Measurements from ENCODE around the gene ARHGAP22. TPM values are rescaled to one million over a fixed set of nuclear protein-coding genes. Genes with fewer than 3 reads are reported as not detected.

The ARHGAP22 gene
- total and polyA plus RNA-seq, 2 experiments from 2014 or later, result 41.9 to 44.4 TPM

DNA sequence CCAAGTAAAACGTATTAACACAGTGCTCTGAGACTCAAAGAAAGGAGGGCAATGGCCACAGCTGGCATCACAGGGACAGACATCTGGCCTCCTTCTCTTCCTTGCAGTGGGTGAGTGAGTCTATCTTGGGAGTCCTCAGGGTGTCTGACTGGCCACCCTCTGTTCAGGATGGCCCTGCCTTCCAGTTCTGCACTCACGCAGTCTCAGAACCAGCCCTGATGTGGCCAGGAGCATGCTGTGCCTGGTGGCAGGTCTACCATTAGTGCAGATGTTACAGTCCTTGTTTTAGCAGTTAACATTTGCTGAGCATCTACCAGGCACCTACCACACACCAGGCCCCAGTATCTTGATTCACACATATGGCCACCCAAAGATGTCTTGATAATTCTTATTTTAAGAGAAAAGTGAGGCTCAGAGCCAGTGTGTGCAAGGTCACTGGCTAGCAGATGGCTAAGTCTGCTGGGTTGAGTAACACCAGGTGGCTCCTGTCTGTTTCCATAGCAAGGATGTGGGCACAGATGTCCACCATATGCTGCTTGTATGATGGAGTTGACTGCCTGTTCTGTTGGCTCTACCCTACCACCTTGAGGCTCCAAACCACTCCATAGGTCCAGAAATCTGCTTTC is 23.2 kb upstream of the ARHGAP22 start:
- no peaks in the 10 kb centered on the region for H3K27me3 ChIP-seq (replicated peaks; ENCODE audit: insufficient read depth)
- H2AFZ ChIP-seq, result no peak overlapping the region
- DNase-seq, result no peak
- no peak overlapping the region for H3K4me2 ChIP-seq (ENCODE audit: unreplicated experiment)
- no peaks in the 10 kb centered on the region for H4K20me1 ChIP-seq (ENCODE audit: insufficient read depth)
- no peak overlapping the region for H3K4me3 ChIP-seq
- H3K79me2 ChIP-seq (ENCODE audit: insufficient read depth), result peaks cover 4% of the 10 kb centered on the region; the same call in 1 of the 2 replicates
- H3K36me3 ChIP-seq (ENCODE audit: low read depth), result no peaks in the 10 kb centered on the region
- no peak overlapping the region for H3K9ac ChIP-seq
- in situ Hi-C loops (cut with MboI), result no loop called here
- peaks cover 35% of the 10 kb centered on the region for H3K4me1 ChIP-seq (ENCODE audit: insufficient read depth)
- TF ChIP-seq EZH2 (IDR thresholded peaks at IDR 0.05; ENCODE audit: insufficient read depth, poor library complexity, severe bottlenecking) (no peak), EZH2phosphoT487 (IDR thresholded peaks at IDR 0.05; ENCODE audit: insufficient read depth, low read depth) (no peak)
- no peak overlapping the region for H3K27ac ChIP-seq
- peaks cover 10% of the 10 kb centered on the region for H3F3A ChIP-seq (ENCODE audit: insufficient read depth)
- WGBS, 2 experiments (ENCODE audit: low coverage in 1 of 2, low lambda C conversion rate in 2 of 2, missing lambda C conversion rate in 2 of 2), result 81 to 91% methylated on average over 2 of the region's 2 CpGs
- no peaks in the 10 kb centered on the region for H3K9me2 ChIP-seq (ENCODE audit: insufficient read depth)
- no peaks in the 10 kb centered on the region for H3K9me3 ChIP-seq (ENCODE audit: low read depth)

DNA sequence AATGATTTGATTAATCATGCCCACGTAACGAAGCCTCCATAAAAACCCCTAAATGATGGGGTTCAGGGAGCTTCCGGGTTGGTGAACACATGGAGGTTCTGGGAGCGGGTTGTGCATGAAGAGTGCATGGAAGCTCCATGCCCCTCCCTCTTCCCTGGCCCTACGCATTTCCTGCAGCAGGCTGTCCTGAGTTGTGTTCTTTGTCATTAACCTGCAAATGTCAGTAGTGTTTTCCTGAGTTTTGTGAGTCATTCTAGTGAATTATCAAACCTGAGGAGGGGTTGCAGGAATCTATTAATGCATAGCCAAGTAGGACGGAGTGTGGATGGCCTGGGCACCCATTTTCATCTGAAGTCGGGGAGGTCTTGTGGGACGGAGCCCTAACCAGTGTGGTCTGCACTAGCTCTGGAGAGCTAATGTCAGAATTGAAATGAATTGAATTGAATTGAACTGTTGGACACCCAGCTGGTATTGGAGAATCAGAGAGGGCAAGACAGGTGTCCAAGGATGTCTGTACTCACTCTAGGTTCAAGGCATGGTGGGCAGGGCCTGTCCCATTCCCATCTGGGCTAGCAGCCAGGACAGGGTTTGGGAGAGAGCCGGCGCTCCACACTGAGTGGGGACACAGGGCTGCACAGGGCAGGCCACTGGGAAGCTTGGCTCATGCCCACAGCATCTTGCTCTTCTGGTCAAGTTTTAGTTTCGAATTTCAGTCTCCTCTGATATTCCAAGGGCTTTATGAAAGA is 22.3 kb upstream of the ARHGAP22 start:
- H3K27me3 ChIP-seq (replicated peaks; ENCODE audit: insufficient read depth), result no peaks in the 10 kb centered on the region
- in situ Hi-C loops (cut with MboI), result no loop called here
- H3K9ac ChIP-seq, result no peak overlapping the region
- TF ChIP-seq EZH2 (IDR thresholded peaks at IDR 0.05; ENCODE audit: insufficient read depth, poor library complexity, severe bottlenecking) (no peak), EZH2phosphoT487 (IDR thresholded peaks at IDR 0.05; ENCODE audit: insufficient read depth, low read depth) (no peak)
- H3K79me2 ChIP-seq (ENCODE audit: insufficient read depth), result no peaks in the 10 kb centered on the region
- no peak for DNase-seq
- no peak overlapping the region for H3K4me3 ChIP-seq
- H3K4me1 ChIP-seq (ENCODE audit: insufficient read depth), result peaks cover 29% of the 10 kb centered on the region
- no peak overlapping the region for H3K4me2 ChIP-seq (ENCODE audit: unreplicated experiment)
- H2AFZ ChIP-seq, result no peak overlapping the region
- no peaks in the 10 kb centered on the region for H4K20me1 ChIP-seq (ENCODE audit: insufficient read depth)
- H3F3A ChIP-seq (ENCODE audit: insufficient read depth), result peaks cover 6% of the 10 kb centered on the region
- H3K36me3 ChIP-seq (ENCODE audit: low read depth), result no peaks in the 10 kb centered on the region
- no peaks in the 10 kb centered on the region for H3K9me3 ChIP-seq (ENCODE audit: low read depth)
- no peaks in the 10 kb centered on the region for H3K9me2 ChIP-seq (ENCODE audit: insufficient read depth)
- WGBS, 2 experiments (ENCODE audit: low coverage in 1 of 2, low lambda C conversion rate in 2 of 2, missing lambda C conversion rate in 2 of 2), result 94% methylated on average over 11 of the region's 11 CpGs
- no peak overlapping the region for H3K27ac ChIP-seq

DNA sequence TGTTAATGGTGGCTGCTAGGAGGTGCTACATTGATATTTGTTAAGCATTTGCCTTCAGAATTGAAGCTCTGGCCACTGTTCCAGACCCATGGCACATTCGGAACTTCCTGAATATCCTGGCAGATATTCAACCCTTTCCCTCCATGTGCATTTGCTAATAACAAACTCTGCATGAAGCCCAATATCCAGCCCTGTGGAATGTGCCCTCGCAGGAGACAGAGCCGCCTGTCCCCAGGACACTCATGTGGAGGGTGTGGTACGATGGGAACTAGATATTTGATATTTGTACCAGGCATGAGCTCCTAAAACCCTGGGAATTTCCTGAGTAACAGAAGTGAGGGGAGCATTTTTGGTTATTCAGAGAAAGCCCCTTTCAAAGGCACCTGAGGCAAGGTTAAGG is 21.6 kb upstream of the ARHGAP22 start:
- in situ Hi-C loops (cut with MboI), result no loop called here
- 93 to 99% methylated on average over 4 of the region's 4 CpGs for WGBS, 2 experiments (ENCODE audit: low coverage in 1 of 2, low lambda C conversion rate in 2 of 2, missing lambda C conversion rate in 2 of 2)

DNA sequence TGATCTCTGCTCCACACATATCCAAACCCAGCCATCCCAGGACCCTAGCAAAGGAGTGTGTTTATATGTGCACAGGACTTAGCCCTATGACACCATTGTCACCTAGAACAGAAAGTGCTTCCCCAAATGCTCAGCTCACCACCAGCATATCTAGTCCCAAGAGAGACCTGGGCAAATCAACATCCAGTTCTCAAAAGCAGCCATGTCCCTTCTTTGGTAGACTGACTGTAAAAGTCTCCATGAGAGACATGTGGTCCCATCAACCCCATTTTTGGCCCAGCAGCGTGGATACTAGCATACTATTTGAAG is 20.9 kb upstream of the ARHGAP22 start:
- Histone ChIP-seq H3K79me2 (ENCODE audit: insufficient read depth) (no peaks in the 10 kb centered on the region), H3F3A (ENCODE audit: insufficient read depth) (no peaks in the 10 kb centered on the region; the same call in 1 of the 2 replicates), H3K4me3 (no peak overlapping the region), H3K36me3 (ENCODE audit: low read depth) (no peaks in the 10 kb centered on the region), H4K20me1 (ENCODE audit: insufficient read depth) (no peaks in the 10 kb centered on the region), H3K27me3 (replicated peaks; ENCODE audit: insufficient read depth) (no peaks in the 10 kb centered on the region), H3K27ac (no peak overlapping the region), H3K4me1 (ENCODE audit: insufficient read depth) (peaks cover 22% of the 10 kb centered on the region), H3K4me2 (ENCODE audit: unreplicated experiment) (no peak overlapping the region), H3K9me2 (ENCODE audit: insufficient read depth) (no peaks in the 10 kb centered on the region), H3K9ac (no peak overlapping the region), H2AFZ (no peak overlapping the region), H3K9me3 (ENCODE audit: low read depth) (no peaks in the 10 kb centered on the region)
- in situ Hi-C loops (cut with MboI), result no loop called here
- 100% methylated on average over 1 of the region's 1 CpG for WGBS, 2 experiments (ENCODE audit: low coverage in 1 of 2, low lambda C conversion rate in 2 of 2, missing lambda C conversion rate in 2 of 2)
- no peak for DNase-seq
- TF ChIP-seq EZH2 (IDR thresholded peaks at IDR 0.05; ENCODE audit: insufficient read depth, poor library complexity, severe bottlenecking) (no peak), EZH2phosphoT487 (IDR thresholded peaks at IDR 0.05; ENCODE audit: insufficient read depth, low read depth) (no peak)

More for the DNA sequence above, 21.6 kb upstream of the ARHGAP22 start:
- no peak overlapping the region for H2AFZ ChIP-seq
- H3K36me3 ChIP-seq (ENCODE audit: low read depth), result no peaks in the 10 kb centered on the region
- DNase-seq, result no peak
- no peaks in the 10 kb centered on the region for H3K9me3 ChIP-seq (ENCODE audit: low read depth)
- no peaks in the 10 kb centered on the region for H4K20me1 ChIP-seq (ENCODE audit: insufficient read depth)
- H3K4me1 ChIP-seq (ENCODE audit: insufficient read depth), result peaks cover 22% of the 10 kb centered on the region
- H3K27me3 ChIP-seq (replicated peaks; ENCODE audit: insufficient read depth), result no peaks in the 10 kb centered on the region
- H3K9me2 ChIP-seq (ENCODE audit: insufficient read depth), result no peaks in the 10 kb centered on the region
- H3K4me3 ChIP-seq, result no peak overlapping the region
- H3K4me2 ChIP-seq (ENCODE audit: unreplicated experiment), result no peak overlapping the region
- no peaks in the 10 kb centered on the region; the same call in 1 of the 2 replicates for H3F3A ChIP-seq (ENCODE audit: insufficient read depth)
- TF ChIP-seq EZH2phosphoT487 (IDR thresholded peaks at IDR 0.05; ENCODE audit: insufficient read depth, low read depth), result no peak
- TF ChIP-seq EZH2 (IDR thresholded peaks at IDR 0.05; ENCODE audit: insufficient read depth, poor library complexity, severe bottlenecking), result no peak
- H3K79me2 ChIP-seq (ENCODE audit: insufficient read depth), result no peaks in the 10 kb centered on the region
- H3K9ac ChIP-seq, result no peak overlapping the region
- H3K27ac ChIP-seq, result no peak overlapping the region
